ENCODE results near the gene DEGS2.

DNA sequence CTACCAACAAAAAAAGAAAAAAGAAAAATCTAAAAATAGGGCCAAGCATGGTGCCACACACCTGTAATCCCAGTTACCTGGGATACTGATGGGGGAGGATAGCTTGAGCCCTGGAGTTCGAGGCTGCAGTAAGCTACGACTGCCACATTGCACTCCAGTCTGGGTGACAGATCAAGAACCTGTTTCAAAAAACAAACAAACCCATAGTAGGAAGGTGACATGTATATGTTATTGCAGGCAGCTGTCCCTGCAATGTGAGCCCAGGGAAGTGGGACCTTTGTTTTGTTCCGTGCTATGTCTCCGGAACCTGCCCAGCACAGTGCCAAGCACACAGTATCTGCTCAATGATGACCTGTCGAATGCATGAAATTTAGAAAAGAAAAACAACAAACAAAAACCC lies 42.3 kb upstream of the DEGS2 start:
- TF ChIP-seq ZNF274 (IDR thresholded peaks at IDR 0.05; ENCODE audit: low read depth, low read length) (no peak), SUZ12 (IDR thresholded peaks at IDR 0.05; ENCODE audit: extremely low read depth, insufficient read depth, insufficient read length) (no peak), YY1 (IDR thresholded peaks at IDR 0.05; ENCODE audit: insufficient read depth, insufficient read length) (no peak)
